H1 (cell line): Measurements from ENCODE around the gene HOXB13. TPM values are rescaled to one million over a fixed set of nuclear protein-coding genes. Genes with fewer than 3 reads are reported as not detected.

Source experiments
- CTCF ChIA-PET: fragments of 300-600 bp; sonication (Branson Sonifier 250); formaldehyde crosslinking; loops from one replicate; lab custom pipeline; 2021; ENCODE audit not compliant: partially characterized antibody; lab: Charles Lee
- POLR2A ChIA-PET: fragments of 300-600 bp; sonication (Branson Sonifier 250); formaldehyde crosslinking; loops from one replicate; lab custom pipeline; 2021; ENCODE audit warnings: inconsistent platforms; ENCODE audit not compliant: partially characterized antibody; lab: Charles Lee
- DNase-seq, 2 experiments: peaks; one replicate each; pipeline versions ENCODE4 v3.0.0 to v3.0.0-alpha.2; 2010 to 2022; ENCODE audit warnings: low spot score in 2 of 2, low read depth in 1 of 2, mixed read lengths in 1 of 2
- FAIRE-seq: peaks from 2 replicates; lab custom pipeline; 2011; peaks lifted over from hg19 to GRCh38; lab: Jason Lieb, UNC
- H2AFZ ChIP-seq: 2 replicates; pipeline ENCODE4 v1.8.1; 2012; ENCODE audit warnings: low read length, inconsistent platforms
- H2AK5ac ChIP-seq: 2 replicates; pipeline ENCODE4 v1.6.1; 2013; ENCODE audit warnings: low read depth, low read length
- H2BK120ac ChIP-seq: replicated peaks from 2 replicates; pipeline ENCODE3; 2013; ENCODE audit warnings: low read depth, low read length, inconsistent platforms
- H2BK12ac ChIP-seq: 2 replicates; pipeline ENCODE4 v1.6.1; 2013; ENCODE audit warnings: low read depth, low read length
- H2BK15ac ChIP-seq: 2 replicates; pipeline ENCODE4 v1.6.1; 2013; ENCODE audit warnings: low read length
- H2BK20ac ChIP-seq: 2 replicates; pipeline ENCODE4 v1.6.1; 2013; ENCODE audit warnings: low read length
- H2BK5ac ChIP-seq: 2 replicates; pipeline ENCODE4 v1.6.1; 2013; ENCODE audit warnings: low read depth, low read length
- H3K14ac ChIP-seq: 2 replicates; pipeline ENCODE4 v1.6.1; 2013; ENCODE audit warnings: inconsistent platforms; ENCODE audit not compliant: insufficient read length
- H3K18ac ChIP-seq: 2 replicates; pipeline ENCODE4 v1.6.1; 2013; ENCODE audit warnings: low read length; ENCODE audit errors: extremely low read depth
- H3K23ac ChIP-seq: 2 replicates; pipeline ENCODE4 v1.6.1; 2013; ENCODE audit warnings: inconsistent platforms; ENCODE audit not compliant: insufficient read length
- H3K23me2 ChIP-seq: 2 replicates; pipeline ENCODE4 v1.6.1; 2013; ENCODE audit warnings: low read depth, low read length
- H3K27ac ChIP-seq: 2 replicates; pipeline ENCODE4 v1.6.1; 2011; ENCODE audit warnings: low read depth, low read length, inconsistent platforms
- H3K27me3 ChIP-seq, 4 experiments: replicated peaks in 1 of 4; 1 replicate in 1 of 4; 2 replicates in 3 of 4; pipeline versions ENCODE4 v1.6.1 to v1.8.1; 2011 to 2013; ENCODE audit warnings: low read length in 3 of 4, mild to moderate bottlenecking in 3 of 4, inconsistent platforms in 2 of 4, mixed read lengths in 2 of 4, moderate library complexity in 1 of 4; ENCODE audit not compliant: control insufficient read depth in 3 of 4, insufficient read depth in 3 of 4; ENCODE audit errors: extremely low read depth in 1 of 4
- H3K36me3 ChIP-seq, 4 experiments: 2 replicates each; pipeline versions ENCODE4 v1.6.1 to v1.8.1; 2011 to 2013; ENCODE audit warnings: mild to moderate bottlenecking in 4 of 4, low read length in 3 of 4, moderate library complexity in 2 of 4, control low read depth in 1 of 4, inconsistent platforms in 1 of 4; ENCODE audit not compliant: insufficient read depth in 4 of 4, control insufficient read depth in 2 of 4
- H3K4ac ChIP-seq: replicated peaks from 2 replicates; pipeline ENCODE3; 2013; ENCODE audit warnings: low read length, low read depth, mixed read lengths, inconsistent platforms; ENCODE audit not compliant: insufficient read length
- H3K4me1 ChIP-seq, 4 experiments: replicated peaks in 1 of 4; 1 replicate in 1 of 4; 2 replicates in 3 of 4; pipeline versions ENCODE4 v1.6.1 to v1.8.1; 2011 to 2013; ENCODE audit warnings: low read length in 3 of 4, inconsistent platforms in 2 of 4, mixed read lengths in 1 of 4; ENCODE audit not compliant: insufficient read depth in 4 of 4, control insufficient read depth in 3 of 4
- H3K4me2 ChIP-seq, 2 experiments: 2 replicates each; pipeline versions ENCODE4 v1.6.1 to v1.8.1; 2011 to 2013; ENCODE audit warnings: low read depth in 2 of 2, low read length in 2 of 2, control low read depth in 1 of 2, inconsistent platforms in 1 of 2, mild to moderate bottlenecking in 1 of 2; ENCODE audit not compliant: insufficient read depth in 1 of 2
- H3K4me3 ChIP-seq, 4 experiments: fragments of 200-600, 300-600 bp in 1 of 4; sonication (generic), shearing (Covaris generic), sonication (Bioruptor Twin) in 1 of 4; 2 replicates each; pipeline versions ENCODE4 v1.5.1 to v1.8.1; 2011 to 2016; ENCODE audit warnings: low read length in 4 of 4, low read depth in 3 of 4, control low read depth in 2 of 4, inconsistent platforms in 2 of 4, mild to moderate bottlenecking in 2 of 4, mixed read lengths in 1 of 4, moderate library complexity in 1 of 4; ENCODE audit not compliant: insufficient read depth in 2 of 4; ENCODE audit errors: extremely low read depth in 1 of 4
- H3K56ac ChIP-seq: replicated peaks from 2 replicates; pipeline ENCODE3; 2013; ENCODE audit warnings: low read depth, mild to moderate bottlenecking, mixed read lengths, low read length, inconsistent platforms; ENCODE audit not compliant: insufficient read length
- H3K79me1 ChIP-seq: 2 replicates; pipeline ENCODE4 v1.6.1; 2013; ENCODE audit warnings: low read depth, low read length, control low read depth
- H3K79me2 ChIP-seq, 2 experiments: 2 replicates each; pipeline versions ENCODE4 v1.6.1 to v1.8.1; 2012 to 2013; ENCODE audit warnings: low read length in 2 of 2, mild to moderate bottlenecking in 2 of 2, inconsistent platforms in 1 of 2; ENCODE audit not compliant: insufficient read depth in 2 of 2, control insufficient read depth in 1 of 2
- H3K9ac ChIP-seq, 4 experiments: replicated peaks in 1 of 4; 1 replicate in 1 of 4; 2 replicates in 3 of 4; pipeline versions ENCODE4 v1.6.1 to v1.8.1; 2011 to 2013; ENCODE audit warnings: low read depth in 3 of 4, low read length in 3 of 4, control low read depth in 2 of 4, mild to moderate bottlenecking in 2 of 4, moderate library complexity in 2 of 4, inconsistent platforms in 1 of 4; ENCODE audit errors: extremely low read depth in 1 of 4
- H3K9me3 ChIP-seq, 2 experiments: 2 replicates each; pipeline versions ENCODE4 v1.6.1 to v1.8.1; 2012 to 2013; ENCODE audit warnings: mild to moderate bottlenecking in 2 of 2, moderate library complexity in 2 of 2, control low read depth in 1 of 2, inconsistent platforms in 1 of 2, low read depth in 1 of 2, low read length in 1 of 2, mixed read lengths in 1 of 2; ENCODE audit not compliant: insufficient read depth in 2 of 2
- H4K20me1 ChIP-seq, 2 experiments: replicated peaks in 1 of 2; 2 replicates each; pipeline versions ENCODE3 to v1.8.1; 2011 to 2013; ENCODE audit warnings: inconsistent platforms in 2 of 2, low read length in 2 of 2, mild to moderate bottlenecking in 1 of 2; ENCODE audit not compliant: insufficient read depth in 2 of 2, control insufficient read depth in 1 of 2
- H4K5ac ChIP-seq: 2 replicates; pipeline ENCODE4 v1.6.1; 2013; ENCODE audit warnings: low read length, low read depth, mixed read lengths, inconsistent platforms; ENCODE audit not compliant: insufficient read length
- H4K8ac ChIP-seq: 2 replicates; pipeline ENCODE4 v1.8.0; 2013; ENCODE audit warnings: mild to moderate bottlenecking, moderate library complexity, low read length, inconsistent platforms; ENCODE audit not compliant: insufficient read depth; ENCODE audit errors: extremely low read depth
- H4K91ac ChIP-seq: replicated peaks from 2 replicates; pipeline ENCODE3; 2013; ENCODE audit warnings: low read length, mixed read lengths, inconsistent platforms; ENCODE audit not compliant: insufficient read length
- CBX8 ChIP-seq: fragments of 300-800, 300-1000 bp; sonication (generic); IDR thresholded peaks from 2 replicates; pipeline ENCODE4 v1.7.1; 2016; ENCODE audit warnings: low read depth, low read length, borderline replicate concordance
- CTBP2 ChIP-seq: IDR thresholded peaks from 2 replicates; pipeline ENCODE4 v1.7.0; 2011; ENCODE audit warnings: borderline replicate concordance, mild to moderate bottlenecking, moderate library complexity, mixed read lengths, low read length; ENCODE audit not compliant: insufficient read depth, insufficient read length
- EP300 ChIP-seq, 2 experiments: IDR thresholded peaks; 1 replicate in 1 of 2; 2 replicates in 1 of 2; pipeline ENCODE4 v1.6.1; 2011 to 2012; ENCODE audit warnings: low read depth in 2 of 2, low read length in 2 of 2, mild to moderate bottlenecking in 2 of 2, borderline replicate concordance in 1 of 2, inconsistent platforms in 1 of 2, moderate library complexity in 1 of 2
- EZH2 ChIP-seq: fragments of 200-600 bp; sonication (generic); IDR thresholded peaks from 2 replicates; pipeline ENCODE4 v1.7.1; 2012; ENCODE audit warnings: low read depth, mild to moderate bottlenecking, moderate library complexity, low read length, inconsistent platforms; ENCODE audit not compliant: severe bottlenecking
- HDAC2 ChIP-seq, 2 experiments: fragments of 300-600 bp in 1 of 2; sonication (generic) in 1 of 2; IDR thresholded peaks; 2 replicates each; pipeline ENCODE4 v1.6.1; 2011 to 2012; ENCODE audit warnings: low read depth in 2 of 2, low read length in 2 of 2, mild to moderate bottlenecking in 2 of 2, moderate library complexity in 2 of 2, borderline replicate concordance in 1 of 2, inconsistent platforms in 1 of 2
- MAFK ChIP-seq: IDR thresholded peaks from 2 replicates; pipeline ENCODE4 v1.6.1; 2012; ENCODE audit warnings: low read depth, mild to moderate bottlenecking, improper control_type of control experiment, low read length
- POU5F1 ChIP-seq: IDR thresholded peaks from 2 replicates; pipeline ENCODE4 v1.6.1; 2011; ENCODE audit warnings: low read depth, mild to moderate bottlenecking, low read length, moderate library complexity
- SUZ12 ChIP-seq: fragments of 200-600 bp; sonication (generic); IDR thresholded peaks from 2 replicates; pipeline ENCODE4 v1.6.1; 2012; ENCODE audit warnings: mild to moderate bottlenecking, inconsistent platforms, low read length, moderate library complexity, mixed read lengths
- TBP ChIP-seq: IDR thresholded peaks from 2 replicates; pipeline ENCODE4 v1.6.1; 2011; ENCODE audit warnings: low read depth, low read length, improper control_type of control experiment
- WGBS, 2 experiments: shearing (Covaris generic) in 1 of 2; methylation state at CpG; one replicate each; pipeline versions ENCODE4 v1.1.6 to v1.1.7; 2013 to 2015; ENCODE audit warnings: low lambda C conversion rate in 2 of 2, mixed read lengths in 2 of 2, inconsistent platforms in 1 of 2, low coverage in 1 of 2, missing lambda C conversion rate in 1 of 2; ENCODE audit not compliant: insufficient replicate concordance in 2 of 2, insufficient coverage in 1 of 2, insufficient read length in 1 of 2; ENCODE audit errors: extremely low coverage in 1 of 2, missing lambda C conversion rate in 1 of 2; 5-methylcytosine and 5-hydroxymethylcytosine counted together
- polyA plus RNA-seq, 7 experiments: library from polyadenylated mRNA; depleted of rRNA in 3 of 7; stranded (reverse) in 5 of 7; unstranded in 2 of 7; fragments of >200 nt in 5 of 7; fragments of 200-250 nt in 2 of 7; gene quantifications; 1 replicate in 5 of 7; 2 replicates in 1 of 7; 4 replicates in 1 of 7; pipeline versions ENCODE4 v1.2.1 to v1.2.3, GENCODE V29; 2011 to 2013; ENCODE audit warnings: missing spikeins in 2 of 7, mixed read lengths in 2 of 7
- total RNA-seq: library from RNA; stranded (reverse); fragmentation: NEBNext Ultra II Directional; extraction: Animal tissue kit (Norgen Biotek cat#: 25700); gene quantifications from 2 replicates; pipeline ENCODE4 v1.2.1, GENCODE V29; 2021

The HOXB13 gene
- total and polyA plus RNA-seq, 2 of the 8 experiments (the other 6 are each of a cell fraction or from before 2014, with no cell fraction given): not detected

DNA sequence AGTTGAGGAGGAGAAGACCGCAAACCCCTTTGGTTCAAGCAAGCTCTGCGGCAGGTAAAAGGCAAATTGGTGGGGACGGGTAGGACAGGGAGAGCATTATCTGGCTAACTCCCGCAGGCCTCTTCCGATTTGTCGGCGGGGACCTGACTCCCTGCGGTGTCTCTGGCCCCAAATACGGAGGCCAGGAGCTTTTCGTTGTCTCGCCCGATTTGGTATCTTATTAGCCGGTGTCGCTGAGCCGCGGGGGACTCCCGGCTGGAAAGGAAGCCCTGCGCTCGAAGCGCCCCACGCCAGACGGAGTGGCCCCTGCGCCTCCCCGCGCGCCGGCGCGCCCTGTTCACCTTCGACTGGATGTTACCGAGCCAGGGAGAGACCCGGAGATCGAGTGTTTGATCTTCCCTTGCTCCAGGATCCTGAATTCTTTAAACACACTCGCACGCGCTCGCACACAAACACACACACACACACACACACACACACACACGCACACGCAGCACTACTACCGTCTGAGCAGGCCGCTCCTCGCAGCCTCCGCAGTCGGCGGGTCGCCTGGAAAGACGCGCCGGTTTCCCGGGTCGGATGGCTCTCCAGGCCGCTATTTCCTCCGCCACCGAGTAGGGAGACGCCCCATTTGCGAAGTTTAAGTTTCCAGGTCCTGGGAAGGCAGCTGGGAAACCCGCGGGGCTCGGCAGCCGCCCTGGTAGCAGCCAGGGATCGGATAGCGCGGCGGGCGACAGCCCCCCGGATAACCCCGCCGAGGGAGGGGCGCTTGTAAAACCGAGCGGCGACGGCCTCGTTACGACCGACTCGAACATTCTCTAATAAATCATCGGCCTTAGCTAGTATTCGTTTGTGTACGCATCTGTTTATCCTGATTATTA, 9.5 kb downstream of the HOXB13 start:
- peak overlapping the region; percentile 93; the same call in 1 of the 2 replicates for H4K8ac ChIP-seq
- peak in 1 of 2 experiments; percentile 76 for DNase-seq
- H3K79me1 ChIP-seq: no peaks in the 10 kb centered on the region
- no peaks in the 10 kb centered on the region; a peak in 1 of 8 replicates for H3K36me3 ChIP-seq
- FAIRE-seq: no peak
- no peak overlapping the region for H3K9ac ChIP-seq
- no peak overlapping the region for H2AFZ ChIP-seq
- H3K27ac ChIP-seq: no peak overlapping the region
- peaks cover 65 to 94% (median 84%) of the 10 kb centered on the region in 4 experiments for H3K27me3 ChIP-seq
- H2AK5ac ChIP-seq: no peak overlapping the region
- no peak overlapping the region for H4K91ac ChIP-seq
- no peak overlapping the region for H3K56ac ChIP-seq
- H3K4ac ChIP-seq: no peak overlapping the region
- no peak overlapping the region for H2BK20ac ChIP-seq
- H3K23ac ChIP-seq: no peak overlapping the region
- H3K79me2 ChIP-seq: no peaks in the 10 kb centered on the region
- H3K4me2 ChIP-seq: peak overlapping the region; percentile 65 to 77
- H2BK5ac ChIP-seq: no peak overlapping the region; the same call in 1 of the 2 replicates
- no peak overlapping the region for H3K14ac ChIP-seq
- peak overlapping the region; percentile 6 to 49 (median 20); a peak in 5 of 8 replicates for H3K4me3 ChIP-seq
- H4K5ac ChIP-seq: no peak overlapping the region
- H3K23me2 ChIP-seq: peaks cover 7% of the 10 kb centered on the region; the same call in 1 of the 2 replicates
- no peak overlapping the region for H2BK120ac ChIP-seq
- H2BK12ac ChIP-seq: peak overlapping the region; percentile 50
- H4K20me1 ChIP-seq: peaks cover 17 to 22% of the 10 kb centered on the region in 2 experiments
- 2% methylated on average over 80 of the region's 80 CpGs; no CpG with 5 or more reads in 1 of the 2 experiments for WGBS, 2 experiments
- H3K9me3 ChIP-seq: no peaks in the 10 kb centered on the region
- ChIA-PET POLR2A (interaction anchor here (0.6 to 1.7 kb wide), 8 partner anchors 10 to 73 kb away, joined by 3 to 9 read pairs (median 4); partner anchors contain the start of gene HOXB13), CTCF (interaction anchor here (0.7 to 13.5 kb wide), 13 partner anchors 10 to 160 kb away, joined by 3 to 147 read pairs (median 4); partner anchors contain the start of gene HOXB13)
- peaks cover 11 to 39% (median 21%) of the 10 kb centered on the region in 4 experiments; a peak in 6 of 7 replicates for H3K4me1 ChIP-seq
- 0 out of 2 replicates have a peak overlapping the region, but pooled peaks have one; percentile 61 for H2BK15ac ChIP-seq
- H3K18ac ChIP-seq: peak overlapping the region; percentile 71
- TF ChIP-seq CTBP2 (no peak), MAFK (no peak), CBX8 (peak; percentile 96; the same call in 1 of the 2 replicates), EZH2 (peak; percentile 98), EP300 (IDR thresholded peaks at IDR 0.05; ENCODE audit: borderline replicate concordance in 1 of 2, low read depth in 2 of 2, low read length in 2 of 2) (no peak), HDAC2 (IDR thresholded peaks at IDR 0.05; ENCODE audit: borderline replicate concordance in 1 of 2, low read depth in 2 of 2, low read length in 2 of 2) (no peak), SUZ12 (peak; percentile 99), POU5F1 (no peak), TBP (0 out of 2 replicates have a peak, but pooled peaks have one; percentile 18)
